ENCODE results near the gene PPP1R12C.

PPP1R12C gene

GRCh38 chr19:55165952-55166529, 48.6 kb upstream of the PPP1R12C start:
- TF ChIP-seq CSDC2 (CRISPR knock-in tag; IDR thresholded peaks at IDR 0.05): no peak
- TF ChIP-seq SNAI2 (CRISPR knock-in tag; IDR thresholded peaks at IDR 0.05): no peak
- no peak for TF ChIP-seq PPARA (CRISPR knock-in tag; IDR thresholded peaks at IDR 0.05; ENCODE audit: borderline replicate concordance)
- no peak for TF ChIP-seq RARB (CRISPR knock-in tag; IDR thresholded peaks at IDR 0.05)
- no peak for TF ChIP-seq ZC3H10 (CRISPR knock-in tag; IDR thresholded peaks at IDR 0.05)
- TF ChIP-seq PATZ1 (CRISPR knock-in tag; IDR thresholded peaks at IDR 0.05; ENCODE audit: borderline replicate concordance): no peak
- ATAC-seq: peak; percentile 88

- ATAC-seq: no peak
- TF ChIP-seq TCF4 (CRISPR knock-in tag; IDR thresholded peaks at IDR 0.05; ENCODE audit: borderline replicate concordance) (no peak), POU6F1 (CRISPR knock-in tag; IDR thresholded peaks at IDR 0.05; ENCODE audit: borderline replicate concordance, low read depth) (no peak), RARB (CRISPR knock-in tag; IDR thresholded peaks at IDR 0.05) (no peak), ZC3H10 (CRISPR knock-in tag; IDR thresholded peaks at IDR 0.05) (no peak), ZNF565 (CRISPR knock-in tag; conservative IDR thresholded peaks at IDR 0.05; ENCODE audit: low read depth) (no peak), CREB5 (CRISPR knock-in tag; IDR thresholded peaks at IDR 0.05; ENCODE audit: low read depth) (no peak)
Observed at GRCh38 chr19:55161571-55162322, 44.3 kb upstream of the PPP1R12C start.

- no peak for ATAC-seq
- TF ChIP-seq ESRRG (CRISPR knock-in tag; IDR thresholded peaks at IDR 0.05): no peak
- no peak for TF ChIP-seq PATZ1 (CRISPR knock-in tag; IDR thresholded peaks at IDR 0.05; ENCODE audit: borderline replicate concordance)
- TF ChIP-seq ZNF565 (CRISPR knock-in tag; conservative IDR thresholded peaks at IDR 0.05; ENCODE audit: low read depth): no peak
- TF ChIP-seq ZC3H10 (CRISPR knock-in tag; IDR thresholded peaks at IDR 0.05): no peak
- TF ChIP-seq ZNF8 (CRISPR knock-in tag; IDR thresholded peaks at IDR 0.05): no peak
- TF ChIP-seq ARNTL (CRISPR knock-in tag; IDR thresholded peaks at IDR 0.05; ENCODE audit: borderline replicate concordance, low read depth): no peak
- no peak for TF ChIP-seq SNAI2 (CRISPR knock-in tag; IDR thresholded peaks at IDR 0.05)
- TF ChIP-seq POU6F1 (CRISPR knock-in tag; IDR thresholded peaks at IDR 0.05; ENCODE audit: borderline replicate concordance, low read depth): no peak
- no peak for TF ChIP-seq TOX (CRISPR knock-in tag; IDR thresholded peaks at IDR 0.05; ENCODE audit: borderline replicate concordance)
- TF ChIP-seq BACH2 (CRISPR knock-in tag; IDR thresholded peaks at IDR 0.05; ENCODE audit: borderline replicate concordance): no peak
- no peak for TF ChIP-seq CSRNP3 (CRISPR knock-in tag; IDR thresholded peaks at IDR 0.05)
- no peak for TF ChIP-seq TSHZ2 (CRISPR knock-in tag; IDR thresholded peaks at IDR 0.05)
- TF ChIP-seq ZFP3 (CRISPR knock-in tag; IDR thresholded peaks at IDR 0.05): no peak
- TF ChIP-seq ZNF70 (CRISPR knock-in tag; IDR thresholded peaks at IDR 0.05): no peak
- no peak for TF ChIP-seq PPARA (CRISPR knock-in tag; IDR thresholded peaks at IDR 0.05; ENCODE audit: borderline replicate concordance)
- TF ChIP-seq CREB5 (CRISPR knock-in tag; IDR thresholded peaks at IDR 0.05; ENCODE audit: low read depth): no peak
- no peak for TF ChIP-seq TCF4 (CRISPR knock-in tag; IDR thresholded peaks at IDR 0.05; ENCODE audit: borderline replicate concordance)
Observed at GRCh38 chr19:55160986-55161365, 43.5 kb upstream of the PPP1R12C start.
